ENCODE measurements around the gene BARX1.

DNA sequence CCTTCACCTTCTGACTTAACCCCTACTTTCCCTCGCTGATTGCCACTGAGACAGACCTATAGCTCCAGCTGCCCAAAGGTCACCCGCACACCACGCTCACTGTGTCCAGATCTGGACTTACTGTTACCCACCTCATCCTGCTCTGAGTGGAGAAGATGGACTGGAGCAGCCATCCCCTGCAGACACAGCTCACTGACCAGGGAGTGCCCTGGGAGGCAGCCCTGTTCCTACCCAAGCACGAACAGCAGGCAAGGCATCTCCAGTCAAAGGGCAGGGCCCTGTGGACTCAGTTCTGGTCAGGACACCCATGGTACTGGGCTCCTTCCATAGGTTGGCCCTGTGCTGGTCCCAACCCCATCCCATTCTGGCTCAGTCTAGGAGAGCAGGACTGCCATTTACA, 9.5 kb upstream of the BARX1 start:
- TF ChIP-seq, protein P1, sequence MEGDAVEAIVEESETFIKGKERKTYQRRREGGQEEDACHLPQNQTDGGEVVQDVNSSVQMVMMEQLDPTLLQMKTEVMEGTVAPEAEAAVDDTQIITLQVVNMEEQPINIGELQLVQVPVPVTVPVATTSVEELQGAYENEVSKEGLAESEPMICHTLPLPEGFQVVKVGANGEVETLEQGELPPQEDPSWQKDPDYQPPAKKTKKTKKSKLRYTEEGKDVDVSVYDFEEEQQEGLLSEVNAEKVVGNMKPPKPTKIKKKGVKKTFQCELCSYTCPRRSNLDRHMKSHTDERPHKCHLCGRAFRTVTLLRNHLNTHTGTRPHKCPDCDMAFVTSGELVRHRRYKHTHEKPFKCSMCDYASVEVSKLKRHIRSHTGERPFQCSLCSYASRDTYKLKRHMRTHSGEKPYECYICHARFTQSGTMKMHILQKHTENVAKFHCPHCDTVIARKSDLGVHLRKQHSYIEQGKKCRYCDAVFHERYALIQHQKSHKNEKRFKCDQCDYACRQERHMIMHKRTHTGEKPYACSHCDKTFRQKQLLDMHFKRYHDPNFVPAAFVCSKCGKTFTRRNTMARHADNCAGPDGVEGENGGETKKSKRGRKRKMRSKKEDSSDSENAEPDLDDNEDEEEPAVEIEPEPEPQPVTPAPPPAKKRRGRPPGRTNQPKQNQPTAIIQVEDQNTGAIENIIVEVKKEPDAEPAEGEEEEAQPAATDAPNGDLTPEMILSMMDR (IDR thresholded peaks at IDR 0.05; ENCODE audit: low read depth, low read length) = no peak
- no peak for TF ChIP-seq EZH2phosphoT487 (IDR thresholded peaks at IDR 0.05; ENCODE audit: low read depth)

Measured in OCI-LY3 (cell line).